HepG2 (cell line): ENCODE data around the gene PIK3R5. TPM values are rescaled to one million over a fixed set of nuclear protein-coding genes. Genes with fewer than 3 reads are reported as not detected.

Source experiments
- ATAC-seq: fragments of 200-7000 bp; cut with Tn5 transposase; 3 replicates; pipeline ENCODE4 v1.9.1; 2020; ENCODE audit warnings: mild to moderate bottlenecking, moderate library complexity
- BruUV-seq: library from RNA; stranded (reverse); fragments of 400-500 nt; replicated peaks from 2 replicates; lab custom pipeline; 2021; lab: Mats Ljungman, UMichigan
- CTCF ChIA-PET: fragments of 300-600 bp; formaldehyde crosslinking; extraction: SDS; loops from one replicate; lab custom pipeline; 2021; ENCODE audit warnings: low total read pairs, inconsistent platforms, low intra/inter-chr PET ratio; lab: Yijun Ruan, JAX
- POLR2A ChIA-PET: fragments of 350-600 bp; sonication (Branson Sonifier 250); formaldehyde crosslinking; loops from one replicate; lab custom pipeline; 2020; ENCODE audit warnings: antibody characterized with exemption, inconsistent platforms; lab: Yijun Ruan, JAX
- DNase-seq: peaks from one replicate; pipeline ENCODE4 v3.0.0-alpha.2; 2015; ENCODE audit warnings: low spot score
- FAIRE-seq: peaks from 3 replicates; lab custom pipeline; 2011; peaks lifted over from hg19 to GRCh38; lab: Jason Lieb, UNC
- H2AFZ ChIP-seq: one replicate; pipeline ENCODE4 v1.6.1; 2011; ENCODE audit warnings: low read length, inconsistent platforms
- H3K27ac ChIP-seq: fragments of 300-600 bp; 3 replicates; pipeline ENCODE4 v1.8.0; 2011; ENCODE audit warnings: mixed run types, mild to moderate bottlenecking, mixed read lengths, low read length, inconsistent platforms; ENCODE audit not compliant: insufficient read depth; ENCODE audit errors: extremely low read length
- H3K27me3 ChIP-seq, 2 experiments: fragments of 200-600 bp in 1 of 2; 2 replicates in 1 of 2; 3 replicates in 1 of 2; pipeline versions ENCODE4 v1.6.0 to v1.8.0; 2011; ENCODE audit warnings: low read length in 2 of 2, mild to moderate bottlenecking in 2 of 2, moderate library complexity in 2 of 2, inconsistent platforms in 1 of 2; ENCODE audit not compliant: insufficient read depth in 2 of 2, control insufficient read depth in 1 of 2
- H3K36me3 ChIP-seq, 2 experiments: fragments of 200-600 bp in 1 of 2; replicated peaks in 1 of 2; 2 replicates in 1 of 2; 3 replicates in 1 of 2; pipeline versions ENCODE4 v1.5.1 to v1.8.0; 2011; ENCODE audit warnings: low read length in 2 of 2, inconsistent platforms in 1 of 2; ENCODE audit not compliant: insufficient read depth in 2 of 2, control insufficient read depth in 1 of 2
- H3K4me1 ChIP-seq: 2 replicates; pipeline ENCODE4 v1.5.1; 2012; ENCODE audit warnings: low read length, inconsistent platforms; ENCODE audit not compliant: insufficient read depth
- H3K4me2 ChIP-seq: 2 replicates; pipeline ENCODE4 v1.6.0; 2011; ENCODE audit warnings: low read depth, low read length, inconsistent platforms
- H3K4me3 ChIP-seq, 3 experiments: fragments of 200-600 bp in 1 of 3; sonication (generic), shearing (Covaris generic) in 1 of 3; replicated peaks in 1 of 3; 2 replicates each; pipeline ENCODE4 v1.5.1; 2011 to 2016; ENCODE audit warnings: low read length in 3 of 3, inconsistent platforms in 2 of 3, low read depth in 2 of 3, mild to moderate bottlenecking in 2 of 3, control low read depth in 1 of 3, mixed read lengths in 1 of 3; ENCODE audit not compliant: insufficient read depth in 1 of 3
- H3K79me2 ChIP-seq: one replicate; pipeline ENCODE4 v1.6.1; 2011; ENCODE audit warnings: low read length, inconsistent platforms; ENCODE audit not compliant: insufficient read depth
- H3K9ac ChIP-seq: 2 replicates; pipeline ENCODE4 v1.6.0; 2011; ENCODE audit warnings: mild to moderate bottlenecking, low read depth, low read length, inconsistent platforms; ENCODE audit not compliant: insufficient read depth
- H3K9me3 ChIP-seq: 2 replicates; pipeline ENCODE4 v1.5.1; 2012; ENCODE audit warnings: mild to moderate bottlenecking, low read length
- H4K20me1 ChIP-seq: 2 replicates; pipeline ENCODE4 v1.6.0; 2011; ENCODE audit warnings: inconsistent platforms, mild to moderate bottlenecking, low read length, moderate library complexity; ENCODE audit not compliant: insufficient read depth
- MED13 ChIP-seq: sonication (generic); formaldehyde crosslinking; IDR thresholded peaks from 2 replicates; pipeline ENCODE4 v1.5.0; 2020; ENCODE audit warnings: missing genetic modification reagents
- ZBTB21 ChIP-seq: sonication (generic); formaldehyde crosslinking; IDR thresholded peaks from 2 replicates; pipeline ENCODE4 v1.4.0; 2020; ENCODE audit warnings: missing genetic modification reagents
- ZNF224 ChIP-seq: sonication (generic); formaldehyde crosslinking; IDR thresholded peaks from 2 replicates; pipeline ENCODE4 v1.5.0; 2020; ENCODE audit warnings: mild to moderate bottlenecking, missing genetic modification reagents
- ZNF326 ChIP-seq: sonication (generic); formaldehyde crosslinking; IDR thresholded peaks from 2 replicates; pipeline ENCODE4 v1.4.0; 2020; ENCODE audit warnings: missing genetic modification reagents, borderline replicate concordance
- ZNF451 ChIP-seq: sonication (generic); formaldehyde crosslinking; IDR thresholded peaks from 2 replicates; pipeline ENCODE4 v1.5.0; 2020; ENCODE audit warnings: mild to moderate bottlenecking, missing genetic modification reagents
- ZNF468 ChIP-seq: sonication (generic); formaldehyde crosslinking; IDR thresholded peaks from 2 replicates; pipeline ENCODE4 v1.8.0; 2022; ENCODE audit warnings: mild to moderate bottlenecking, moderate library complexity, missing genetic modification reagents
- ZNF672 ChIP-seq: sonication (generic); formaldehyde crosslinking; IDR thresholded peaks from 2 replicates; pipeline ENCODE4 v1.8.1; 2022; ENCODE audit warnings: missing genetic modification reagents
- ZNF747 ChIP-seq: sonication (generic); formaldehyde crosslinking; IDR thresholded peaks from 2 replicates; pipeline ENCODE4 v1.8.1; 2023; ENCODE audit warnings: missing genetic modification reagents, mild to moderate bottlenecking, borderline replicate concordance
- WGBS: methylation state at CpG from one replicate; pipeline ENCODE4 v1.1.6; 2017; ENCODE audit warnings: low lambda C conversion rate; 5-methylcytosine and 5-hydroxymethylcytosine counted together
- in situ Hi-C: cut with HindIII; loops from 2 replicates; pipeline ENCODE4 v1.10.0; 2017; ENCODE audit warnings: low pct_unique_long_range_greater_than_20kb; ENCODE audit not compliant: extremely low pct_ligation_motif_present
- intact Hi-C: fragments of 100-400 bp; cut with micrococcal nuclease; formaldehyde crosslinking; loops from one replicate; pipeline ENCODE4 v1.10.0; 2022; ENCODE audit not compliant: unreplicated experiment
- polyA plus RNA-seq, 8 experiments: library from polyadenylated mRNA; depleted of rRNA in 3 of 8; stranded (reverse) in 7 of 8; unstranded in 1 of 8; fragments of >200 nt; fragmentation: Illumina TruSeq in 4 of 8; extraction: Trizol in 4 of 8; gene quantifications; 2 replicates each; pipeline versions ENCODE4 v1.2.1 to v1.2.3, GENCODE V29; 2011 to 2016; ENCODE audit warnings: low read depth in 4 of 8, missing spikeins in 1 of 8, mixed read lengths in 1 of 8; ENCODE audit not compliant: insufficient read depth in 1 of 8
- total RNA-seq, 5 experiments: library from RNA; depleted of rRNA; stranded (reverse); fragments of >200 nt; fragmentation: Illumina TruSeq; extraction: Trizol; gene quantifications; 2 replicates each; pipeline ENCODE4 v1.2.3, GENCODE V29; 2016; ENCODE audit warnings: low read depth in 1 of 5
- TF ChIP-seq, protein P1 (sequence below): sonication (generic); formaldehyde crosslinking; IDR thresholded peaks from 2 replicates; pipeline ENCODE4 v1.8.1; 2023; ENCODE audit warnings: mild to moderate bottlenecking, missing genetic modification reagents
- TF ChIP-seq, protein P2 (sequence below): sonication (generic); formaldehyde crosslinking; IDR thresholded peaks from 2 replicates; pipeline ENCODE4 v1.4.0; 2020; ENCODE audit warnings: mild to moderate bottlenecking, missing genetic modification reagents
- TF ChIP-seq, protein P3 (sequence below): sonication (generic); formaldehyde crosslinking; IDR thresholded peaks from 2 replicates; pipeline ENCODE4 v1.5.0; 2020; ENCODE audit warnings: mild to moderate bottlenecking, low read depth, missing genetic modification reagents, borderline replicate concordance
- TF ChIP-seq, protein P4 (sequence below): sonication (generic); formaldehyde crosslinking; IDR thresholded peaks from 2 replicates; pipeline ENCODE4 v1.5.0; 2020; ENCODE audit warnings: mild to moderate bottlenecking, missing genetic modification reagents, borderline replicate concordance
- TF ChIP-seq, protein P5 (sequence below): sonication (generic); formaldehyde crosslinking; IDR thresholded peaks from 2 replicates; pipeline ENCODE4 v1.5.1; 2020; ENCODE audit warnings: mild to moderate bottlenecking, missing genetic modification reagents, borderline replicate concordance

Gene PIK3R5
- total and polyA plus RNA-seq, 2 of the 13 experiments (the other 11 are each of a cell fraction or from before 2014, with no cell fraction given) = not detected

DNA sequence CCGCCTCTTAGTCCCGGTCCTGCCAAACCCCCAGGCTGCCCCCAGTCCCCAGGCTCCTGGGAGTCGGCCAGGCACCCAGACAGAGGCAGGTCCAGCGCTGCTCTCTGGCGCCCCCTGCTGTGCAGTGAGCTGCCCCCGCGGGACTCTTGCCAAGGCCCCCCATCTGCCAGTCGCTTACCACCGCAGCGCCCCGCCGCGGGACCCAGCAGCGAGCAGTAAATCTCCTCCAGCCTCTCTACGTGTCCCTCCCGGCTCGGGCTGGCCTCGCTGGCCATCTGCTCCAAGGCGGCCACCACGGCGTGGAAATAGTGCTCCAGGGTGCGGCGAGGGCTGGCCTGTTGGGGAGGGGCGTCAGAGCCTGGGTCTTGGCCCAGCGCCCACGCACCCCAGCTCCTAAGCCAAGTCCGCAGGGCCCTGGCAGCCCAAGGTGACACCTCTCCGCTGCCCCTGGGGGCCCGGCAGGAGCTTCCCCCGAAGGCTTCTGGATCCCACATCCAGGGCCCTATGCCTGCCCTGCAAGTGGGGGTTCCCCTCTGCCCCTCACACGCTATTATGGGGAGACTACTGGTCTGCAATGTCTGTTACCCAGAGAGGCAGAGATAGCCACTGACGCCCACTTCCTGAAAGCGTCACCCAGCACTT lies 132.7 kb downstream of the PIK3R5 start:
- Histone ChIP-seq H4K20me1 (no peaks in the 10 kb centered on the region), H3K27ac (no peak overlapping the region), H2AFZ (no peak overlapping the region), H3K4me2 (no peak overlapping the region), H3K79me2 (no peaks in the 10 kb centered on the region), H3K9me3 (no peaks in the 10 kb centered on the region), H3K36me3 (no peaks in the 10 kb centered on the region), H3K4me1 (no peaks in the 10 kb centered on the region), H3K4me3 (no peak overlapping the region), H3K27me3 (peaks cover 3 to 13% of the 10 kb centered on the region in 2 experiments; a peak in 3 of 5 replicates), H3K9ac (no peak overlapping the region)
- ChIA-PET POLR2A (no interaction called here), CTCF (no interaction called here)
- in situ Hi-C loops (no loop called here), intact Hi-C loops (no loop called here)
- no peak for FAIRE-seq
- 64% methylated on average over 12 of the region's 33 CpGs for WGBS
- peak; percentile 64 for ATAC-seq
- no peak for DNase-seq
- no TSS peak for BruUV-seq
- TF ChIP-seq, protein P1, sequence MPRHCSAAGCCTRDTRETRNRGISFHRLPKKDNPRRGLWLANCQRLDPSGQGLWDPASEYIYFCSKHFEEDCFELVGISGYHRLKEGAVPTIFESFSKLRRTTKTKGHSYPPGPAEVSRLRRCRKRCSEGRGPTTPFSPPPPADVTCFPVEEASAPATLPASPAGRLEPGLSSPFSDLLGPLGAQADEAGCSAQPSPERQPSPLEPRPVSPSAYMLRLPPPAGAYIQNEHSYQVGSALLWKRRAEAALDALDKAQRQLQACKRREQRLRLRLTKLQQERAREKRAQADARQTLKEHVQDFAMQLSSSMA = no peak
- no peak for TF ChIP-seq ZNF451 (CRISPR knock-in tag)
- TF ChIP-seq ZNF468 (CRISPR knock-in tag) = no peak
- TF ChIP-seq ZBTB21 (CRISPR knock-in tag) = no peak
- no peak for TF ChIP-seq ZNF747 (CRISPR knock-in tag)
- TF ChIP-seq, protein P2, sequence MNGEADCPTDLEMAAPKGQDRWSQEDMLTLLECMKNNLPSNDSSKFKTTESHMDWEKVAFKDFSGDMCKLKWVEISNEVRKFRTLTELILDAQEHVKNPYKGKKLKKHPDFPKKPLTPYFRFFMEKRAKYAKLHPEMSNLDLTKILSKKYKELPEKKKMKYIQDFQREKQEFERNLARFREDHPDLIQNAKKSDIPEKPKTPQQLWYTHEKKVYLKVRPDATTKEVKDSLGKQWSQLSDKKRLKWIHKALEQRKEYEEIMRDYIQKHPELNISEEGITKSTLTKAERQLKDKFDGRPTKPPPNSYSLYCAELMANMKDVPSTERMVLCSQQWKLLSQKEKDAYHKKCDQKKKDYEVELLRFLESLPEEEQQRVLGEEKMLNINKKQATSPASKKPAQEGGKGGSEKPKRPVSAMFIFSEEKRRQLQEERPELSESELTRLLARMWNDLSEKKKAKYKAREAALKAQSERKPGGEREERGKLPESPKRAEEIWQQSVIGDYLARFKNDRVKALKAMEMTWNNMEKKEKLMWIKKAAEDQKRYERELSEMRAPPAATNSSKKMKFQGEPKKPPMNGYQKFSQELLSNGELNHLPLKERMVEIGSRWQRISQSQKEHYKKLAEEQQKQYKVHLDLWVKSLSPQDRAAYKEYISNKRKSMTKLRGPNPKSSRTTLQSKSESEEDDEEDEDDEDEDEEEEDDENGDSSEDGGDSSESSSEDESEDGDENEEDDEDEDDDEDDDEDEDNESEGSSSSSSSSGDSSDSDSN (CRISPR knock-in tag) = no peak
- no peak for TF ChIP-seq ZNF326 (CRISPR knock-in tag)
- TF ChIP-seq, protein P3, sequence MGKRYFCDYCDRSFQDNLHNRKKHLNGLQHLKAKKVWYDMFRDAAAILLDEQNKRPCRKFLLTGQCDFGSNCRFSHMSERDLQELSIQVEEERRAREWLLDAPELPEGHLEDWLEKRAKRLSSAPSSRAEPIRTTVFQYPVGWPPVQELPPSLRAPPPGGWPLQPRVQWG (CRISPR knock-in tag) = no peak
- TF ChIP-seq ZNF224 (CRISPR knock-in tag) = no peak
- TF ChIP-seq, protein P4, sequence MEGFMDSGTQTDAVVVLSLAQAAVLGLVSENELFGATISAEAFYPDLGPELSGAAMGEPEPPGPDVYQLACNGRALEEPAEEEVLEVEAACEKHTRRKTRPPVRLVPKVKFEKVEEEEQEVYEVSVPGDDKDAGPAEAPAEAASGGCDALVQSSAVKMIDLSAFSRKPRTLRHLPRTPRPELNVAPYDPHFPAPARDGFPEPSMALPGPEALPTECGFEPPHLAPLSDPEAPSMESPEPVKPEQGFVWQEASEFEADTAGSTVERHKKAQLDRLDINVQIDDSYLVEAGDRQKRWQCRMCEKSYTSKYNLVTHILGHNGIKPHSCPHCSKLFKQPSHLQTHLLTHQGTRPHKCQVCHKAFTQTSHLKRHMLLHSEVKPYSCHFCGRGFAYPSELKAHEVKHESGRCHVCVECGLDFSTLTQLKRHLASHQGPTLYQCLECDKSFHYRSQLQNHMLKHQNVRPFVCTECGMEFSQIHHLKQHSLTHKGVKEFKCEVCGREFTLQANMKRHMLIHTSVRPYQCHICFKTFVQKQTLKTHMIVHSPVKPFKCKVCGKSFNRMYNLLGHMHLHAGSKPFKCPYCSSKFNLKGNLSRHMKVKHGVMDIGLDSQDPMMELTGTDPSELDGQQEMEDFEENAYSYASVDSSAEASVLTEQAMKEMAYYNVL (CRISPR knock-in tag) = no peak
- TF ChIP-seq MED13 (CRISPR knock-in tag) = no peak
- TF ChIP-seq, protein P5, sequence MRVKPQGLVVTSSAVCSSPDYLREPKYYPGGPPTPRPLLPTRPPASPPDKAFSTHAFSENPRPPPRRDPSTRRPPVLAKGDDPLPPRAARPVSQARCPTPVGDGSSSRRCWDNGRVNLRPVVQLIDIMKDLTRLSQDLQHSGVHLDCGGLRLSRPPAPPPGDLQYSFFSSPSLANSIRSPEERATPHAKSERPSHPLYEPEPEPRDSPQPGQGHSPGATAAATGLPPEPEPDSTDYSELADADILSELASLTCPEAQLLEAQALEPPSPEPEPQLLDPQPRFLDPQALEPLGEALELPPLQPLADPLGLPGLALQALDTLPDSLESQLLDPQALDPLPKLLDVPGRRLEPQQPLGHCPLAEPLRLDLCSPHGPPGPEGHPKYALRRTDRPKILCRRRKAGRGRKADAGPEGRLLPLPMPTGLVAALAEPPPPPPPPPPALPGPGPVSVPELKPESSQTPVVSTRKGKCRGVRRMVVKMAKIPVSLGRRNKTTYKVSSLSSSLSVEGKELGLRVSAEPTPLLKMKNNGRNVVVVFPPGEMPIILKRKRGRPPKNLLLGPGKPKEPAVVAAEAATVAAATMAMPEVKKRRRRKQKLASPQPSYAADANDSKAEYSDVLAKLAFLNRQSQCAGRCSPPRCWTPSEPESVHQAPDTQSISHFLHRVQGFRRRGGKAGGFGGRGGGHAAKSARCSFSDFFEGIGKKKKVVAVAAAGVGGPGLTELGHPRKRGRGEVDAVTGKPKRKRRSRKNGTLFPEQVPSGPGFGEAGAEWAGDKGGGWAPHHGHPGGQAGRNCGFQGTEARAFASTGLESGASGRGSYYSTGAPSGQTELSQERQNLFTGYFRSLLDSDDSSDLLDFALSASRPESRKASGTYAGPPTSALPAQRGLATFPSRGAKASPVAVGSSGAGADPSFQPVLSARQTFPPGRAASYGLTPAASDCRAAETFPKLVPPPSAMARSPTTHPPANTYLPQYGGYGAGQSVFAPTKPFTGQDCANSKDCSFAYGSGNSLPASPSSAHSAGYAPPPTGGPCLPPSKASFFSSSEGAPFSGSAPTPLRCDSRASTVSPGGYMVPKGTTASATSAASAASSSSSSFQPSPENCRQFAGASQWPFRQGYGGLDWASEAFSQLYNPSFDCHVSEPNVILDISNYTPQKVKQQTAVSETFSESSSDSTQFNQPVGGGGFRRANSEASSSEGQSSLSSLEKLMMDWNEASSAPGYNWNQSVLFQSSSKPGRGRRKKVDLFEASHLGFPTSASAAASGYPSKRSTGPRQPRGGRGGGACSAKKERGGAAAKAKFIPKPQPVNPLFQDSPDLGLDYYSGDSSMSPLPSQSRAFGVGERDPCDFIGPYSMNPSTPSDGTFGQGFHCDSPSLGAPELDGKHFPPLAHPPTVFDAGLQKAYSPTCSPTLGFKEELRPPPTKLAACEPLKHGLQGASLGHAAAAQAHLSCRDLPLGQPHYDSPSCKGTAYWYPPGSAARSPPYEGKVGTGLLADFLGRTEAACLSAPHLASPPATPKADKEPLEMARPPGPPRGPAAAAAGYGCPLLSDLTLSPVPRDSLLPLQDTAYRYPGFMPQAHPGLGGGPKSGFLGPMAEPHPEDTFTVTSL = no peak
- no peak for TF ChIP-seq ZNF672 (CRISPR knock-in tag)
